Activated CD8-positive, alpha-beta memory T cell treated with anti-CD3 and anti-CD28 coated beads, Interleukin-2, amount 50 U/mL, for 48 hours (primary cell): ENCODE data around the gene ZNF778.
"Not testable (repeated sequence)": the region's sequence is repeated elsewhere in the genome, so short reads cannot be mapped to it uniquely, and the experiment has no call there.

Source experiments
- DNase-seq: peaks from one replicate; pipeline ENCODE4 v3.0.0-alpha.2; 2020

The ZNF778 gene

GRCh38 chr16:89257757-89258465 lies 40.4 kb downstream of the ZNF778 start:
- no peak for DNase-seq

GRCh38 chr16:89259901-89260300 lies 42.4 kb downstream of the ZNF778 start:
- DNase-seq = not testable (repeated sequence)

GRCh38 chr16:89261691-89262563 lies 44.4 kb downstream of the ZNF778 start:
- DNase-seq = no peak

GRCh38 chr16:89264800-89265550 lies 47.5 kb downstream of the ZNF778 start:
- DNase-seq = no peak

- no peak for DNase-seq
These were observed 48.1 kb downstream of the ZNF778 start for GRCh38 chr16:89265647-89266046.

GRCh38 chr16:89266521-89267134 lies 49.1 kb downstream of the ZNF778 start:
- DNase-seq = no peak

- DNase-seq = not testable (repeated sequence)
These were observed 50.2 kb downstream of the ZNF778 start for GRCh38 chr16:89267746-89268145.

- no peak for DNase-seq
These were observed 51.1 kb downstream of the ZNF778 start for GRCh38 chr16:89268585-89268984.

GRCh38 chr16:89268987-89269735 lies 51.7 kb downstream of the ZNF778 start:
- DNase-seq = no peak

- DNase-seq = no peak
These were observed 52.5 kb downstream of the ZNF778 start for GRCh38 chr16:89269805-89270665.

GRCh38 chr16:89270666-89271345 lies 53.3 kb downstream of the ZNF778 start:
- DNase-seq = no peak

- no peak for DNase-seq
These were observed 55.1 kb downstream of the ZNF778 start for GRCh38 chr16:89272631-89273030.

- DNase-seq = no peak
These were observed 56.4 kb downstream of the ZNF778 start for GRCh38 chr16:89273741-89274472.

GRCh38 chr16:89274561-89275283 lies 57.2 kb downstream of the ZNF778 start:
- no peak for DNase-seq

GRCh38 chr16:89275284-89275584 lies 57.7 kb downstream of the ZNF778 start:
- DNase-seq = no peak

GRCh38 chr16:89275837-89276720 lies 58.6 kb downstream of the ZNF778 start:
- DNase-seq = no peak

GRCh38 chr16:89277049-89277448 lies 59.5 kb downstream of the ZNF778 start:
- DNase-seq = no peak

- DNase-seq = no peak
These were observed 60.3 kb downstream of the ZNF778 start for GRCh38 chr16:89277641-89278341.
